ENCODE measurements around the gene FOXN1. TPM values are rescaled to one million over a fixed set of nuclear protein-coding genes. Genes with fewer than 3 reads are reported as not detected.
"Not testable (repeated sequence)": the region's sequence is repeated elsewhere in the genome, so short reads cannot be mapped to it uniquely, and the experiment has no call there.

FOXN1 gene
- total RNA-seq, 1 donor from 2014 or later = 14.8 TPM

GRCh38 chr17:28500712-28501379 is 5.3 kb upstream of the FOXN1 start:
- no peak for ATAC-seq

DNA sequence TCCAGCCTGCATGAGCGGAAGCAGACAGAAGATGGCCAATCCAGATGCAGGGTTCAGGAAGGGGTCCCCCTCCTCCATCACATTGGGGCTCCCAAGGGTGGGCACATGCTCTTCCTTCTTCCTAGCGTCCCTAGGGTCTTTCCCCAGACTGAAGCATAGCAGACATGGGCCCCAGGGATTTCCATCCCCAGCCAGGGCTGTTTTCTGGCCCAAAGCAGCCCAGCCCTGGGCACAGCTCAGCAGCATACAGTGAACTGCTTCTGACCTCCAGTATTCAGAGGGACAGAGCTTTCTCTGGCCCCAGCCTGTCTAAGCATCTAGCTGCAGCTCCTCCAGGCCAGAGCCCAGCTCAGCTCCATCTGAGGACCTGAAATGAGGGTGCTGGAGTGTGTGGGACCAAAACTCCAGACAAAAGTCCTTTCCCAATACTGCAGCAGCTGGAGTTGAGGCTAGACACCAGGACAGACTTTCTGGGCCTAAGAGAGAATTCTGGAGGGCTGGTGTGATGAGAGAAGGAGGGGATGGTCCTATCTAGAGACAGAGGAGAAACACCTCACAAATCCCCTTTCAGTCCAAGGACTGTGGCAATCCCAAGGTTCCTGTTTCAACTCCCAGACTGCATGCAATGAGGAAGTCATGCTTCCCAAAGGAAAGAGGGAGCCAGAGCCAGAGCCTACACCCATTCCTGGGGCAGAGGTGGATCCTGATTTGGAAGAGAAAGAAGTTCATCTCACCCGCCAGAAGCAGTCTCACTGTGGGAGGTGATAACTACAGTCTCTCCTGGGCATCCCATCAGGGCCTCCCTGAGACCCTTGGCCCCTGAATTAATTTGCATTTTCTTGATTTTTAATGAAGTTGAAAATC is 4.5 kb upstream of the FOXN1 start:
- no peak for ATAC-seq

GRCh38 chr17:28503420-28503819 is 2.7 kb upstream of the FOXN1 start:
- no peak for ATAC-seq

GRCh38 chr17:28506763-28507487 is 777 bp downstream of the FOXN1 start:
- peak; percentile 32 for ATAC-seq

DNA sequence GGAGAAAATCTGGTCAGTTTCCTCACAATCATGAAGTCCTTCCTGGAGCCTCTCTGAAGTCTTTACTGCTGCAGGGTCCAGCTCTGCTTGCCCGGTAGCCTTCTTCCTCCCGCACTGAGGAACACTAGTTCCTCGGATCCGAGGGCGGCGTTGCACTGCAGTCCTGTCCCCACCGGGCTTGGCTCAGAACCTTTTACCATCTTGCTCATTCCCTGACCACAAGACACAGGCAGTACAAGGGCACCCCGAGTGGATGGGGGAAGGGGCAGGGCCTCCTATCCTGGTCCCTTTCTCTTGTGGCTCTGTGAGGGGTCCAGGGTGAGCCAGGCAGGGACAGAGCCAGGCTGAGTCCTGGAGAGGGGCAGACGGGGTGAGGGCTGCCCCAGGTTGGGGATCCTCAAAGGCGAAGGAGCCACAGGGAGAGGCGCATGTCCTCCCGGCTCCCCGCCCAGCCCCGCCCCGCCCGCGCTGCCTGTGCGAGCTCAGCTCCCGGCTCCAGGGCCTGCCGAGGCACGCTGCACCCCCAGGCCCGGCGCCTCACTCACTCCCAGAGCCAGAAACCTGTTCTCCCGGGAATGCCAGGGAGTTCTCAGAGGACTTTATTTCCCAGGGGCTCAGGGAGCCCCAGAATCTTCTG is 1.5 kb downstream of the FOXN1 start:
- peak; percentile 84 for ATAC-seq

- no peak for ATAC-seq
Measured at GRCh38 chr17:28508211-28508724, 2.1 kb downstream of the FOXN1 start.

DNA sequence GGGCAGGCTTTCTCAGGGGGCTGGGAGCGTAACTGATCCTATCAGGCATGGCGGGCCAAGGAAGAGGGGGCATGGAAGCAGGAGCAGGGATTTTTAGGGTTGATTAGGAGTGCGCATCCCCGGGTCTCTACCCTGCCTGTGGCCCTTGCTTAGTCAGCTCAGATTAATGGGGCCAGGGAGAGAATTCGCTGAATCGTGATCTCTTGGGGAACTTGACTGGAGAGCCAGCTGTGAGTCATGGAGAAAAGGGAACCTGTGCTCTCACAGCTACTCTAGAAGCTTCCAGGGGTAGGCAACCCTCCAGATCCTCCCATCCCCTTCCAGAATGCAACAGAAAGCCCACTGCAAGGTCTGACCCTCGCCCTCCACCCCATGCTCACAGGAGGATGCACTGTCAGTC is 3.6 kb downstream of the FOXN1 start:
- no peak for ATAC-seq

DNA sequence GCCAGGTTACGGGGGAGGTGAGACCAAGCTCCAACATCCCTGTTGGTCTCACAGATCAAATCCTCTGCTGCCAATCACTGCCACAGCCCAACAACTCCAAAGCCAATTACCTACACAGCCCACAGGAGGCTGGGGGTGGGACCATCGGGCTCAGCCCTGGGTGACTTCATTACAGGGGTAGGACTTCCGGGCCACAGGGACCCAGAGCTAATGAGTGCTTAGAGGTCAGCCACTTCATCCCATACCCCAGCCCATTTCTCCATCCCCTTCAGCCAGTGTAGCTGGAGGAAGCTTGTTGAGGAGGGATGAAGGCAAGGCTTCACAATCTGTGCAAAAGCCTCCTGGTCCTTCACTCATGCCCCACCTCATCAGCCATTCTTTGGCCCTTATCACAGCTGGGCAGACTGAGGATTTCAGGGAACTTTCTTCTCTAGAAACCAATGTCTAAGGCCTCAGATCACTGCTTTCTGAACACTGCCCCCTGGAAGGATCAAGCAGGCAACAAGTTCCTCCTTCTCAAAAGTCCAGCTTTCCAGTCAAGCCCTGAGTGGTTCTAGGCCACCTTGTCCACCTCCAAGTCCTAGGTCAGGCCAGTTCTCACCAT is 5.8 kb downstream of the FOXN1 start:
- no peak for ATAC-seq

DNA sequence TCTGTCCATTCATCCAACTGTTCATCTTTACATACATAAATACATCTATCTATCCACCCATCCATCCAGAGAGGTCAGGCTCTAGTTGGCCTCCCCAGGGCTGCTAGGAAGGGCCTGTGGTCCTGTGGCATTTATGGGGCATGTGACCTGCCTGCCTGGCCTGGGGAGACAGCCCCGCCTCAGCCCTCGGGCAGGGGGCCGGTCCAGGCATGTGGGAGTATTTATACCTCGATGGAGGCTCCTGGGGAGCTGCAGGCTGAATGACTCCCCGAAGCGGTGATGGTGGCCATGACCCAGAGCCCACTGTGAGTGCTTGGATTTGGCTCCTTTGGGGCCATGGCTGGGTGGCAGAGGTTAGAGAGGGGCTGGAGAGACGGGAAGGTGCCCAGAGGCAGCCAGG is 7.3 kb downstream of the FOXN1 start:
- ATAC-seq = no peak

DNA sequence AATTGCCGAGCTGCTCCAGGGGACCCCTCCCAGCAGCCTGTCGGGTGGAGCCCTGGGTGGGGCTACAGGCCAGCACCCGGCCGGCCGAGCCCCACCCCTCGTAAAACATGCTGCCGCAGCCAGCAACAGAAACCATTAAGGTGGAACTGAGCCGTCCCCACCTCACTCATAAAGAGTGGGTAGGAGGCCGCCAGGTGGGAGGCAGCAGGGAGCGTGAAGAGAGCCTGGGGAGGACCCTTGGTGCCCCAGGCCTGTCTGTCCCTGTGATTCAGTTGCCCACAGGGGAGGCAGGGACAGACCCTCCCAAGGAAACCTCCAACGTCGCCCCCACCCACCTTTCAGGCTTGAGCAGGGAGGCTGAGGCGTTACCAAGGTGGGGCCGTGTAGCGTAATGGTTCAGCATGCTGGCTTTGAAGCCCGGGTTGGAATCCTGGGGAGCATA is 8.4 kb downstream of the FOXN1 start:
- ATAC-seq = peak; percentile 66

- peak; percentile 17 for ATAC-seq
Measured at GRCh38 chr17:28515518-28515917, 9.4 kb downstream of the FOXN1 start.

- no peak for ATAC-seq
Measured at GRCh38 chr17:28518132-28518531, 12.0 kb downstream of the FOXN1 start.

DNA sequence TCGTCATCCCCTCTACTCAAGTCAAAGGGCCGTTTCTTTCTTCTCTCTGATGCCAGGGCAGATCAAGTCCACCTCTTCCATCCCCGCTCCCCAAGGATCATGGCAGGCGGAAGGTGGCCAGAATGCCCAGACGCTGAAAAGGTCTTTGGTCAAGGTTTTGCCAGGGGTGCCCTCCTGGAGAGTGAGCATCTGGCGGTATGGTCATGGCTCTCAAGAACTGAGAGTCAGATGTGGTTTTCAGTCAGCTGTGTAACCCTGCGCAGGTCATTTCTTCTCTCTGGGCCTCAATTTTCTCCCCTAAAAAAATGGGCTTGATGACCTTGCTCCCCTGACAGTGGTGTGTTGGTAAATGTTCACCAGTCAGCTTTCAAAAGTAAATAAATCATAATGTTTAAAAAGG is 12.4 kb downstream of the FOXN1 start:
- no peak for ATAC-seq

GRCh38 chr17:28519236-28519635 is 13.1 kb downstream of the FOXN1 start:
- ATAC-seq = no peak

GRCh38 chr17:28520687-28521086 is 14.5 kb downstream of the FOXN1 start:
- ATAC-seq = no peak

DNA sequence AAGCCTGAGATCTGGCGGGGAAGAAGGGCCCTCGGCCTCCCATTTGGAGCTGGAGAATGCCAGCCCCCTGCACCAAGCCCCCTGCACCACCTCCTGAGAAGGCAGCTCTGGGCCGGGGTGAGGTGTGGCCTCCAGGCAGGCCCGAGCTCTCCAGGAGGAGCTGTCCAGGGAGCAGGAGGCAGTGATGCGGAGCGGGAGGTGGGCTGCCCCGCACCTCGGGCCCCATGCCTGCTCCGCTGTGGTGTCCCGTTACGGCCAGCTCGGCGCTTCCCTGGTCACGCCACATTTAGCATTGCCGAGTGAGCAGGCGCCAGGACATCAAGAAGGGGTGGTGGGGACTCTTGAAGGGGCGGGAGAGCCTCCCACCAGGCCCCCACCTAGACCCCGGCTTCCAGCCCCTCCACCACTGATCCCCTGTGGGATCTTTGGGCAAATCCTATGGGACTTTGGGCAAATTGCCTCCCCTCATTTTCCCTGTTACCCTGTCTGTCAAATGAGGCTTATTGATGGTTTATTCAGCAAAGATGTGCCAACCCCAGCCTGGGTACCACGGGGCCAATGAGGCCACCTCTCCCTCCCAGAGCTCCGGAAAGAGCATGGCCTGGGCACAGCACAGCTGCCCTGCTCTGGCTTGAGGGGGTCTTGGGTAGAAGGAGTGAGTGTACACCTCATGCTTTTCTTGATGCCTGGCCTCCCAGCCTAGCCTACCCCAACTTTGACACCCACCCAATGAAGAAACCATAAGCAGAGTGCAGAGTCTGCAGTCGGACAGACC is 15.3 kb downstream of the FOXN1 start:
- no peak for ATAC-seq

GRCh38 chr17:28522281-28522680 is 16.1 kb downstream of the FOXN1 start:
- not testable (repeated sequence) for ATAC-seq

DNA sequence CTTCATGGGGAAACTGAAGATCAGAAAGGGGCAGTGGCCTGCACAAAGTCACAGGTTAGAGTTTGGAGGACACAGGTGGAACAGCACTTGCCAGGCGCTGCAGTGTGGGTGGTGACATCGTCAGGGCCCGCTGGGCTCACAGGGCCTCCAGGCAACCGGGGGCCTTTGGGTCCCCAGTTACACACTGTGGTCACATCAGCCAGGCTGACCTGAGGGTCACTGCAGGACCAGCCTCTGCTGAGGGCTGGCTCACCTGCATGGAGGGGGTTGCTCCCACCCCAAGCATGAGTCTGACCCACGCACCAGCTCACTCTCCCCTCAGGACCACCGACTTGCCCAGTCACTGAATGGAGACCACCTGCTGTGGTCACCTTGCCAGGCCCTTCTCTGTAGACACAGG is 17.0 kb downstream of the FOXN1 start:
- no peak for ATAC-seq

DNA sequence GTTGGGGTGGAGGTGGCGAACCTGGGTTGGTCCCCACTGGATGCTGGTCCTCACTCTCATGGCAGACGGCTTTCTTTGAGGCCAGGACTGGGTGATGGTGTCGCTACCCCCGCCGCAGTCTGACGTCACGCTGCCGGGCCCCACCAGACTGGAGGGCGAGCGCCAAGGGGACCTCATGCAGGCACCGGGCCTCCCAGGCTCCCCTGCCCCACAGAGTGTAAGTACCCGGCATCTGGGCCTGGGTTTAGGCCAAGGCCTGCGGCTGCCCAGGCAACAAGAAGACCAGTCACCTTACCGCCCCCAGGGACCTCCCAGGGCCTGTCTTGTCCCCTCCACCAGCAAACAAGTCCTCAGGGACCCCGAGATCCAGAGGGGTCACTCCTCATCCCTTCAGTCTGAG is 17.7 kb downstream of the FOXN1 start:
- no peak for ATAC-seq

DNA sequence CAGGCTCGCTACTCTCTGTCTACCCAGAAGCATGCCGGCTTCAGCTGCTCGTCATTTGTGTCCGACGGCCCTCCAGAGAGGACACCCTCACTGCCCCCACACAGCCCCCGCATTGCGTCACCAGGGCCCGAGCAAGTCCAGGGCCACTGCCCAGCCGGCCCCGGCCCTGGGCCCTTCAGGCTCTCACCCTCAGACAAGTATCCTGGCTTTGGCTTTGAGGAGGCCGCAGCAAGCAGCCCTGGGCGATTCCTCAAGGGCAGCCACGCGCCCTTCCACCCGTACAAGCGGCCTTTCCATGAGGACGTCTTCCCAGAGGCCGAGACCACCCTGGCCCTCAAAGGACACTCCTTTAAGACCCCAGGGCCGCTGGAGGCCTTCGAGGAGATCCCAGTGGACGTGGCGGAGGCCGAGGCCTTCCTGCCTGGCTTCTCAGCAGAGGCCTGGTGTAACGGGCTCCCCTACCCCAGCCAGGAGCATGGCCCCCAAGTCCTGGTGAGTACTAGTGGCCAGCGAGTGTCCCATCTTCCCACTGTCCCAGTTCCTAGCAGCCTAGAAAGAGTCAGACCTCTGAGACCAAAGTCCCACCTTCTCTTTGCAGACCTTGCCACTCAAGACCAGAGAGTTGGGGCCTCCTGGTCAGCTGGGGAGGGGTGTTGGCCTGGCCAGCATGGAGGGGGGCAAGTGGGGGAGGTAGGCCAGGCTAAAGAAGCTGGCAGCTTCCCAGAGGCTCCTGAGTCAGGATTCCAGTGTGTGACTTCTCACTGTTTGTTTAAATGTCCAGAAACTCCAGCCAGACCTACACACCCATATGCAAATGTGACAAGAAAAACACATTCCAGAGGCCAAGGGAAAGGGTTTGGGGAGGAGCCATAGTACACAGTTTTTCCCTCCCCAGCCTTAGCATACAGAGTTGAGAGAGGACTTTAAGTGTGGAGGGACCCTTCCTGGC is 18.6 kb downstream of the FOXN1 start:
- ATAC-seq = peak; percentile 60

Data from esophagus mucosa (tissue), 1 donor.